Stimulated activated CD8-positive, alpha-beta memory T cell treated with anti-CD3 and anti-CD28 coated beads, Interleukin-7, amount 100 ng/mL, for 24 hours (primary cell): ENCODE results near the gene DISC1.

Experiments
- DNase-seq: peaks from one replicate; pipeline ENCODE4 v3.0.0-alpha.2; 2020; ENCODE audit warnings: low read depth

DISC1 gene

DNA sequence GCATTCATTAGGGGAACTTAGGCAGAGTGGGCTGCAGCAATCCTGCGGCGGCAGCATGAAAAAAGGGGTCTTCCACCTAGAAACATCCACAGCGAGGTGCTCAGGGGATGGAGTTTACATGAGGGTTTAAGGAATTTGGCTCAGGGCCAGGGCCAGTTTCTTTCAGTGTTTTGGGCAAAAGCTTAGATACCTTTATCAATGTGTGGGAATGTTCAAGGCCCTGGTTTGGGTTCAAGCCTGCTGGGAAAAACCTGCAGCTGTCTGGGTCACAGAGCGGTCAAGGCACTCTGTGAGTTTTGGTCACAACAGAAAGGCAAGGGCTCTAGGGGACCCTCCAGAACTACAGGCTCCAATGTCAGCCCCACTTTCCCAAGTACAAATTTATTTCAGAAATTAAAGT is 230.3 kb downstream of the DISC1 start:
- no peak for DNase-seq

DNA sequence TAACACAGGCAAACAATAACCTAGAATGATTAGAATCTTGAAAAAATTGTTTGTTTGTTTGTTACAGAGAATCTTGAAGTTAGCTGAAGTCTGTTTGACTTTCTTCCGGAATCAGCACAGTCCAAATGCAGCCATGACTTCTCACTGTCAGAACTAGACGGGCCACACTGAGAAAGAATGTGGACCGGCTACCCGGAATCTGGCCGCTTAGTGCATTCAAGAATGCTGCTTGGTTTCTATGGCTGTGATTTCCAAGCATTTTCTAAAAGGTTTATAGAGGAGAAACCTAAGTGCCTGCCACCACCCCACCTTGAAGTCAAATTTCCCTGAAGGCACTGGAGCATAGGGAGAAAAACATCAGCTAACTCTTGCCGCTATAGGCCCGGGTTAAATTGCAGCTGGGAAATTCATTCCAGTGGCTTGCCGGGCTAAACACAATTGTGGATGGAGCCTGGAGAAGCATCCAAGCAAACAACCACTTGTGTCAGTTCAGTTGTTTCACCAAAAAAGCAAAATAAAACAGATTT is 231.1 kb downstream of the DISC1 start:
- DNase-seq: no peak

DNA sequence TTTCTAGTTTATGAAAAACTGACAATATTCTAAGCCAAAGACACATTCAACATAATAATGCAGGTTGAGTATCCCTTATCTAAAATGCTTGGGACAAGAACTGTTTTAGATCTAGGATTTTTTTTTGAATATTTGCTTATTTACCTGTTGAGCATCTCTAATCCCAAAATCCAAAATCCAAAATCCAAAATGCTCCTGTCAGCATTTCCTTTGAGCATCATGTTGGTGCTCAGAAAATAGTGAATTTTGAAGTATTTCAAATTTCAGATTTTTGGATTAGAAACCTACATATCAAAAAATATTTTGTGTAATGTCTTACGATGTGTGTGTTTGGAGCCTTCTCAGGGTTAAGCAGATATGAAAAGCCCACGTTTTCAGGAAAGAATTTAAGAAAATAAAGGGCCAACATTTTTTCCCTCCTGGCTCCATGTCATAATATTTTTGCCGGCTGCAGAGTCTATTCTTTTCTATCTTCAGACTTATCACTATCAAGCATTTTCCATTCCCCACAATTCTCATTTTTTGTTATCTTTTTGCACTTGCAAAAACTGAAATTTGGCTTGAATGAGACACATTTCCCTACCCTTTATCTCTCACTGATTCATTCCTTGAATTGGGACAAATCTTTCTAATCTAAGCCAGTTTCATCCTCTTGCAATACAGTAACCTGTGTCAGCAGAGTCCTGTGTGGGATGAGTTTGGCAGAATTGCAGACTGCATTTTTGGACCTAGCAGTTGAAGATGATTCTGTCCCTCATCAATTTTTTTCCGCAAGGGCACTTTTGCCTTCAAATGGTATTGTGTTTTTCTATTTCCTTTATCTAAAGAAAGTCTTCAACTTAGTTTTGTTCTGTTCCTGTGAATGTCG is 233.9 kb downstream of the DISC1 start:
- no peak for DNase-seq

DNA sequence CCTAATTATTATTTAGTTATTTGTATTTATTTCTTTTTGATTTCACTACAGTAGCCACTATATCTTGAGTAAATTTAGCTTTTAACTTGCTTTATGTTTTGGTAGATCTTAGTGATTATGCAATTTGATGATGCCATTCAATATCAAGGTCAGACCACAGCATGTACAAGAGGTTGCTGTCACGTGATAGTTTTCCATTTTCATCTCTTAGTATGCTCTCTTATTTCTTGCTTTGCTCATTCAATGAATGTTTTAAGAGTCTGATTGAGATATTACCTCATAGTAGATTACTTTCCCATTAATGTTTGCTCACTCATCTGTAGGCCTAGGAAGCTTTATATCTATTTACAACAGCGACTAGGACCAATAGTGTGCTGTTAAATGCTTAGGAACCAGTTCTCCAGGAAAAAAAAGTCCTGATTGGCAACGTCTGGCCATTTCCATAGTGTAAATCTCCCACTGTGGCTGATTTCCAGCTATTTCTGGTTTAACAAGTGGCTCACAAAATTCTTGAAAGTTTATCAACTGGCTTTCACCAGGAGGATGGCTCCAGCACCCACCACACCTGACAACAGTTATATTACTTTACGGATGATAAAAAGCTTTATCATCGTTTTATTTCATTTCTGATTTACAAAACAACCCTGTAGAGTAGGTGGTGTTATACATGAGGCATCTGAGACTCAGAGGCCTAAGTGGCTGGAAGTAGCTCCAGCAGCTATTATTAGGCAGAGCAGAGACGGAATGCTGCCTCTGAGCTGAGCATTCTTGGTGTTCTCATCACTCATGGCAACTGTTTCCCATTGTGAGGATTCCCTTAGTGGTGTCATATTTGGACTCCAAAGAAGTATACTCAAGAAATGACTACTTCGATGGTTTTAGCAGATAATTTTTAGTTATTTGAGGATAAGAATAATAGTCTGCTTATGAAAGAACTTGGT is 235.2 kb downstream of the DISC1 start:
- no peak for DNase-seq

DNA sequence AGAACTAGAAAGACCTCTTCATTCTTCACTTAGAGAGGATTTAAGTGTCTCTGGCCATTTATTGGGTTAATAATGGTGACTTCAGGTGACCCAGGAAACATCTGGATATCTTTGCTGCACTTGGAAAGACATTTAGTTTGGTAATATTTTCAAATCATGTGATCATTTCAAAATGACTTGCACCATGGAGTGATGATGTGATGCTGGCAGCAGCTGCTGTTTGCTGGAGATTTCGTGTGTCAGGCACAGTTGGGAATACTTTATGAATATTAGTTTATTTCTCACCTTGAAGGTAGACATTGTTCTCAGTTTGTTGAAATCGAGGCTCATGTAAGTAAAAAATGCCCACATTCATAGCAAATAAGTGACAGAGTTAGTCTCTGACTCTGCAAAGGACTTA is 236.0 kb downstream of the DISC1 start:
- no peak for DNase-seq

DNA sequence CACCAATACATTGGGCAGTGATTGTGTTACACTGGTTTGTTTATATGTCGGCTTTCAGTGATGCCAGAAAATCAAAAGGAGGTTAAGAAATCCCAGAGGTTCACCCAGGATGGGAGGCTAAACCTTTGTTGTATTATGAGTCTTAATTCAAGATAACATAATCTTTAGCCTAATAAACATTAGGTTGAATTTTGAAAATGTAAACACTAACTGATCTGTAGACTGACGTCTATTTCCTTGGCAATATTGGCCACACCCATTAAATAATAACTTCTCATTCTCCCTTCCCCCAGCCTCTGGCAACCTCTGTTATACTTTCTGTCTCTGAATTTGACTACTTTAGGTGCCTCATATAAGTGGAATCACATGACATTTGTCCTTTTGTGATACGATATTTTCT is 238.7 kb downstream of the DISC1 start:
- no peak for DNase-seq

DNA sequence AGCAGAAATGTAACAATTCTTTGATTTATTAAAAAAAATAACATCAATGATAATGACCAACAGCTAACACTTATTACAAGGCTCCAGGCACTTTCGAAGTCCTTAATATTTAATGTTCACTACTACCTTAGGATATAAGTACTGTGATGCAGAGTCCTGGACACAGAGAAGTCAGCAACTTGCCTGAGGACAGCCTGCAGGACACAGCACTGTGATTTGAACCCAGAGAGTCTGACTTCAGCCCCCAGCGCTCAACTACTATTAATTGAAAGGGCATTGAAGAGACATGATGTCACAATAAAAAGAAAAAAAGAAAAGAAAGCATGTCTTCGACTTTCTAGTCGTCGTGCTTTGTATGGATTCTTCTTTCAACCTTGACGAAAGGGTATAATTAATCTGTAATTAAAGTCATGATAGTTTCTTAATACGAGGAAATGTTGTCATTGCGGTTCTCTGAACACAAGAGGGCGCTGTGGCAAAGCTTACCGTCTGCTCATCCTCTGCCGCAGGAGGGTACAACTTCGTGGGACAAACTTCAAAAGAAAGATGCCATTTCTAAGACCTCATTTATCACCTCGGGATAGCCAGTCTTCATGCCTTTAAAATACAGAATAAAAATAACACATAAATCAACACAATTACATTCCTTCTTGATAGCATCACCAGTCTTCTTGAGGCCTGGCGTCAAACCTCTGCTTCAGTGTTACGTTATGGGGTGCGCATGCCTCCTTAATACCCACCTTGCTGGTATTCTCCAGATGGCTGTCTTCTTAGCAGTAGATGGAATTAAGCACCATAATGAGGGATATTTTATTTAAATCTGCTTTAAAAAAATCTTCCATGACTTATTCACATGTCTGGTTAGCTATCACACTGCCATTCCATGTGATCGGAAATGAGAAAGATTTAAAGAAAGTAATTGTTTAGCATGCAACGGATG is 240.1 kb downstream of the DISC1 start:
- DNase-seq: peak; percentile 36

DNA sequence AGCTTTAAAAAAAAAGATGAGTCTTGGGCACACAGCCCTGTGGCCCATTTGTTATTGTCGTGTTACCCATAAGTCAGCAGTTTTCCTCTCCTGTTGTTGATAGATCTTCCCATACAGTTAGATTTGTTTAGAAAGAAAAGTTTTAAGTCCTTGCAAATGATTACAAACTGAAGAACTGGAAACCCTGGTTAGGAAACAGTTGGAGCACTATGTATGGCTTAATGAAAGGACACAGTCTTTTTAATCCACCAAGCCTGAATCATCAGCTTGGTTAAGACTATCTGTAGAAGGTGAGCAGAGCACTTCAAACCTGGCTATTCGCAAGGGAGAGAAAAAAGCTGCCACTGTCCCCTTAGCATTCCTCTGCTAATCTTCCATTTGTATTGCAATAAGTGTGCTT is 241.0 kb downstream of the DISC1 start:
- no peak for DNase-seq

DNA sequence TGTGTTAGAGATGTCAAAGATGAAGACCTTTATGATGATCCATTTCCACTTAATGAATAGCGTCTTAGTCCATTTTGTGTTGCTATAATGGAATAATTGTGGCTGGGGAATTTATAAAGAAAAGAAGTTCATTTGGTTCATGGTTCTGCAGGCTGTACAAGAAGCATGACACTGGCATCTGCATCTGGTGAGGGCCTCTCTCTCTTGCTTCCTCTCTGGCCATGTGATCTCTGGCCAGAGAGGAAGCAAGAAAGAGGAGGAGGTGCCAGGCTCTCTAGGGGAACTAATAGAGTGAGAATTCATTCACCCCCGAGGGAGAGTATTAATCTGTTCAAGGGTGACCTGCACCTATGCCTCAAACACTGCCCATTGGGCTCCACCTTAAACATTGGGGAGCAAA is 242.8 kb downstream of the DISC1 start:
- no peak for DNase-seq

DNA sequence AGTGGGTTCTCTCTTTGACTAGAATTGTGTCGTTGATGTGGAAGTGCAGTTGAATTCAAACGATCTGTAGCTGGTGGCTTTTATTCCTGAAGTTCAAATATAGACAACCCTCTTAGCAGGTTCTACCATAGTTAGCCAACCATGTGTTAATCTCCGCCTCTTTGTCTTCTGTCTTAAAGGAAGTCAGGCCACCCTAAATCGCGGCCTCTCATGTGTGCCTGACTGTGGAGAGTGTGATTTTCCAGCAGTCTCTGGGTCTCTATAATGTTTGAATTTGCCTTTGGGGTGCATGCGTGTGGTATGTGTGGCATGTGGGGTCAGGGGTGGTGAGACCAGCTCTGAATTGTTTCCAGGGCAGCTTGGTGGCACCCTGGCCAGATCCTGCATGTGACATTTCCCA is 244.9 kb downstream of the DISC1 start:
- DNase-seq: no peak

DNA sequence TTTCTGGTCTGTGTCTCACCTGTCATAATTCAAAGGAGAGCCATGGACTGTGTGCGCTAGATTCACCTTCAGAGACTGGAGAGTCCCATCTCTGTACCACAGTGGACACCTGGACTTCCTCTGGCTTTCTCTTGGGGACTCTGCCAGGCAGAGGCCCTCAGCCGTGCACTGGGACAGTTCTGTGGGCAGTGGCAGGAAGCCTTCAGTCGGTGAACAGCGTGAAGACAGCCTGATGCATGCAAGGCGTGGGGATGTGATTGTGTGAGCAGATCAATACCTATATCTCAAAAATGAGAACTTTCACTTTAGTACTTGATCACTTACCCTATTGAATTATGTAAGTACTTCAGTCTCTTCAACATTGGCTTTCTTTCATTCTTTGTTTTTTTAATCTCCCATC is 245.3 kb downstream of the DISC1 start:
- DNase-seq: no peak

DNA sequence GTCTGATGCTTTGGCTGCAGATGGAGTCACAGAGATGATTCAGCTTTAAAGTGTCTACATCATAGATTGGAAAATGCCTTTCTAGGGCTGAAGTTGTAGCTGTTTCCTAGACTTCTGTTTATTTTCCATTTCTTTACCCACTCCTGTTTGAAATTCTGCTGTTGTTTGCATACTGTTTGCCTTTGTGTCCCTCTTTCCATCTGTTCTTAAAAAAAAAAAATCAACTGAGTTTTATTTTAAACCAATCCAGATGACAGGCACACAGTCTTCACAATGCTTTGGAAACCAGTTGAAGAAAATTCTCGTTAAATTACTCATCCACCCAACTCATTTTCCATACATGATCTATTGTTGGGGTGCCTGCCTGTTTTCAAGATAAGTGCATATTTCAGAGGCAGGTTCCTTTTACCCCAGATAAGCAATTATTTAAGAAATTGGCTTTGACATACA is 245.9 kb downstream of the DISC1 start:
- DNase-seq: no peak

DNA sequence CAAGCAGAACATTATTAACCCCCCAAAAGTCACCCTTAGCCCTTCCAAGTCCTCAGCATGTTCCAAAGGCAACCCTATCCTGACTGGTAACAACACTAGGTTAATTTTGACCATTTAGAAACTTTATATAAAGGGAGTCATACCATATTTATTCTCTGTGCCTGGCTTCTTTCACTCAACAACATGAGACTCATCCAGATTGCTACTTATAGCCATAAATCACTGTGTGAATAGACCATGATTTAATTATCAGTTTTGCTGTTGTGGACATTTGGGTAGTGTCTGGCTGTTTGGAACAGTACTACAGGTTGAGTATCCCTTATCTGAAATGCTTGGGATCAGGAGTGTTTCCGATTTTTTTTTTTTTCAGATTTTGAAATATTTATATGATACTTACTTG is 252.1 kb downstream of the DISC1 start:
- no peak for DNase-seq

DNA sequence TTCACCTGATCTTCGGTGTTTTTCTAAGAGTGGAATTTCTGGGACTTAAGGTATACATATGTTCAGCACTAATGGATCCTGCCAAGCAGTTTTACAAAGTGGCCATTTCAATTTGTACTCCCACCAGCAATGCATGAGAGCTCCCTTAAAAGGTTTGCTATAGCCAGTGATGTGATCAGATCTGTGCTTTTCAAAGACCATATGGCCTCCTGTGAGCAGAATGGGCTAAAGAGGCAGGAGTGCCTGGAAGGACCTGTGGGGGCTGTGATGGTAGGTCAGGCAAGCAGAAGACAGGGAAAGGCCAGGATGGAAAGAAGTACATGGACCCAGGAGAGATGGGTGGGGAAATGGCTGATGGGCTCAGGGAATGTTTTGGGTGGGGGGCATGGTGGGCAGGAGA is 252.7 kb downstream of the DISC1 start:
- no peak for DNase-seq

DNA sequence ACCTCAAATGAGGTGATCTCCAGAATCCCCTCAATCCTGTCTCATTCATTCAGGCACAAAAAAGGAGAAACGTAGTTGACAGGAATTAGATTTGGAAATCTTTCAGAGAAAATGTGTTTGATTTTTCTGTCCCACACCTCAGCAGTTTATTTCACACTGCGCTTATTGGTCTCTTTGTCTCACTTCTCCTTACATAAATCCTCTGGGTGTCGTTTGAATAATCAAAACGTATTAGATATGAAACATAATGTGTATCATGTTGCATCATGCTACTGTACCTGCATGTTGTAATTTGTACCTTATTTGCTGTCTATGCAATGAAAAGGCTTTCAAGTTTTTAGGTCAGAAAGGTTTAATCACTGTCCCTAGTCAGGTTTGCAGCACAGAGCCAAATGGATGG is 255.7 kb downstream of the DISC1 start:
- no peak for DNase-seq

DNA sequence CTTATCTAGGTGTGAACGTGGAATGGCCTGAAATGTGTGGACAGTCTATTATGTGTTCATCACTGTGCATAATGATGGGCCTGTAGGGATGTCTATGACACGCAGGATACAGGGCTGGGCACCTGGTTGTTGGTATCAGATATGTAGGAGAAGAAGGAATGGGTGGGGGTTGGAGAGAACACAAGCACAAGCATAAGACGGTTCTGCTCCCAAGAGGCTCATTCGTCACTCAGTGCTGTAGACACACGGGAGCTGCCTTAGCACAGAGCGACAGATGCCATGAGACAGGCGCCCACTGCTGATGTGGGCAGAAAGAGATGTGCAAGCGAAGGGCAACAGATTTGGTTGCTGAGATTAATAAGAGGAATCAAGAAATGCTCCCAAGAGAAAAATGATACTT is 256.2 kb downstream of the DISC1 start:
- DNase-seq: no peak

DNA sequence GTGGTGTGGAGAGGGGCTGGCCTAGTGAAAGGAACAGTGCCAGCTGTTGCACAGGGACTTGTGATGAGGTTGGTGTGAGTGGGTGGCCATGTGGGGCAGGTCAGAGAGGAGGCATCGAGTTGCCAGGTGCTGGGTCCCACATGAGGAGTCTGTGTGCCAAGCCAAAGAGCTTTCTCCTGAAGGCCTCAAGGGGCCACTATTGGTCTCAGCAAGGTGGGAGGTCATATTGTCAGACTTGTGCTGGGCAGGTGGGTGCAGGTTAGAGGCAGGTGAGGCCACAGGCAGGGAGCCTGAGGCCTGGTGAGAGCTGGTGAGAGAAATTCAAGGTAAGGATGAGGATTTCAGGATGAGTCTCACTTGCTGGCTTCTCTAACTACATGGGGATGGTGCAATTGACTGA is 256.8 kb downstream of the DISC1 start:
- DNase-seq: no peak

DNA sequence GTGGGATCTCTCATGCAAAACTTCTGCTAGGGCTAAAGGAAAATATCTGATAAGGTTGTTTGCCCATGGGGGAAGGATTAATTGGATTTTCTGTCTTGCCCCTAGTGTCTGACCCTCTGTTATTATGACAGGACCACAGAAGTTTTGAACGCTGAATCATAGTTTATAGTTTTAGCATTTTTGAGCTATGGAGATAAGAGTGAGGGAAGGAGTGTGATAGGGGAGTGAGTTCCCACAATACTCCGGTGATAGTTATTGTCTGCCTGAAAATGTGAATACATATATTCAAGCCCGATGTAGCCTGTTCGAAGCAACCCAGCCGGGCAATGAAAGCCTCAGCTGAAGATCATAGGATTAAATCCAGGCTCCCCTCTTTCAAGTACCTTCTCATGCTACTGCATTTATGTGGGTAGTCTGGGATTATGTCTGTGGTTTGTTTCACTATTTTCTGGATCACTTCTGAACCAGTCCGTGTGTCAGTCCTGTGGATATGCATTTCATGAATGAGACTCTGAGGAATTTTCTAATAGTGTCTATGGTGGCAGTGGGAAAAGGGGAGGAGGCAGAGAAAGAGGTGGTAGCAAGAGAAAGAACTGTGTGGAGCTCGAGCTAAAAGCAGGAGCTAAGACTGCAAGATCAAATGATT is 258.7 kb downstream of the DISC1 start:
- DNase-seq: no peak

DNA sequence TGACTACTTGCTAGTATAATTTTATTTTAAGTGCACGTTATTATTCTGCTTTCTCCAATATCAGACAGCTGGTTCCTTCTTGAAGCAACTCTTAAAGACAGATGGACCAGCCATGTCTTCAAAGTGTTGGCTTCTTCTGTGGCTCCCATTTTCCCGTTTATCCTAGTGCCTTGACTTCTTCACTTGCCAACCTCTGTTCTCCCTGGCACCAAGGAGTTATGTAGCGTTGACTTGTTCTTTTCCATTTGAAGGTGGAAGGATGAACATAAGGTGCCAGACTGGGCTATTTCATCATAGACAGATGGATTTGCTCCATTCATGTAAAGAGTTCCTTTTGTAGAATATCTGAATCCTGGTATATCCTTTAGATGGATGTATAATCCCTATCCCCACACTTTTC is 260.6 kb downstream of the DISC1 start:
- DNase-seq: no peak

DNA sequence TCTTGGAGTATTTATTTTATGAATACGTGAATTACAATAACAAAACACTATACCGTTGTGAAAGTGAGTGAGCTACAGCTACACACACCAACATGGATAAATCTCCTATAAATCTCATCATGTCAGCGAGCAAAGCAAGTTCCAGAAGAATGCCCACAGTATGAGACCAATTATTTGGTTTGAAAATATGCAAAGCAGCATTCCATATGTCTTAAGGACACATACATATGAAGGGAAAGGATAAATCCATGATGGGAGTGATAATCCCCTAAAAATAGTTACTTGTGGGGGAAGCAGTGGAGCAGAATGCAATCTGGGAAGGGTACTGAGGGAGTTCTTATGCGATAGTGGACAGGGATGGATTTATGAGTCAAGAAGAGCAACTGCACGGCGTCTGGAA is 261.3 kb downstream of the DISC1 start:
- no peak for DNase-seq

DNA sequence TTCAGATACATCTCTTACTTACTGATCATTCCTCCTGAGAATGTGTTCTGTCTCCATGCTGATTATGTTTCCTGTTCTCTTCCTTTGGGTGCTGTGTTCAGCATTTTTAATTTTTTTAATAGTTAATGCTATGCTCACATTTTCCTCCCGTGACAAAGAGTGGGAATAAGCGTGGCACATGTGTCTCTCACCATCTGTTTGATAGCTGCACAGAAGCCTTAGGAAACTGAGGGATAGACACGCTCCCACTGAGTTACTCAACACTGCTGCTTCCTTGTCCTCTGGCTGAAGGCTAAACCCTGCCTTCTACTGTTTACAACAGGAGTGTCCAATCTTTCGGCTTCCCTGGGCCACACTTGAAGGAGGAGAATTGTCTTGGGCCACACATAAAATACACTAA is 264.2 kb downstream of the DISC1 start:
- DNase-seq: no peak
